Ishikawa (cell line): ENCODE results near the gene RPN2.

Experiments
- EGR1 ChIP-seq: IDR thresholded peaks from 2 replicates; pipeline ENCODE4 v1.6.1; 2012
- EP300 ChIP-seq: IDR thresholded peaks from 2 replicates; pipeline ENCODE4 v1.6.1; 2012; ENCODE audit warnings: borderline replicate concordance
- RAD21 ChIP-seq: IDR thresholded peaks from 2 replicates; pipeline ENCODE4 v1.6.1; 2012; ENCODE audit warnings: low read depth
- TEAD4 ChIP-seq: IDR thresholded peaks from 2 replicates; pipeline ENCODE4 v1.6.1; 2012
- USF1 ChIP-seq: IDR thresholded peaks from 2 replicates; pipeline ENCODE4 v1.6.1; 2012
- YY1 ChIP-seq: IDR thresholded peaks from 2 replicates; pipeline ENCODE4 v1.6.1; 2012; ENCODE audit warnings: low read depth
- ZBTB7A ChIP-seq: IDR thresholded peaks from 2 replicates; pipeline ENCODE4 v1.6.1; 2012; ENCODE audit warnings: low read depth
- TF ChIP-seq, protein P1 (sequence below): IDR thresholded peaks from 2 replicates; pipeline ENCODE4 v1.6.1; 2012; ENCODE audit warnings: low read depth, mild to moderate bottlenecking

GRCh38 chr20:37165031-37165430 is 14.1 kb upstream of the RPN2 start:
- no peak for TF ChIP-seq TEAD4
- TF ChIP-seq, protein P1, sequence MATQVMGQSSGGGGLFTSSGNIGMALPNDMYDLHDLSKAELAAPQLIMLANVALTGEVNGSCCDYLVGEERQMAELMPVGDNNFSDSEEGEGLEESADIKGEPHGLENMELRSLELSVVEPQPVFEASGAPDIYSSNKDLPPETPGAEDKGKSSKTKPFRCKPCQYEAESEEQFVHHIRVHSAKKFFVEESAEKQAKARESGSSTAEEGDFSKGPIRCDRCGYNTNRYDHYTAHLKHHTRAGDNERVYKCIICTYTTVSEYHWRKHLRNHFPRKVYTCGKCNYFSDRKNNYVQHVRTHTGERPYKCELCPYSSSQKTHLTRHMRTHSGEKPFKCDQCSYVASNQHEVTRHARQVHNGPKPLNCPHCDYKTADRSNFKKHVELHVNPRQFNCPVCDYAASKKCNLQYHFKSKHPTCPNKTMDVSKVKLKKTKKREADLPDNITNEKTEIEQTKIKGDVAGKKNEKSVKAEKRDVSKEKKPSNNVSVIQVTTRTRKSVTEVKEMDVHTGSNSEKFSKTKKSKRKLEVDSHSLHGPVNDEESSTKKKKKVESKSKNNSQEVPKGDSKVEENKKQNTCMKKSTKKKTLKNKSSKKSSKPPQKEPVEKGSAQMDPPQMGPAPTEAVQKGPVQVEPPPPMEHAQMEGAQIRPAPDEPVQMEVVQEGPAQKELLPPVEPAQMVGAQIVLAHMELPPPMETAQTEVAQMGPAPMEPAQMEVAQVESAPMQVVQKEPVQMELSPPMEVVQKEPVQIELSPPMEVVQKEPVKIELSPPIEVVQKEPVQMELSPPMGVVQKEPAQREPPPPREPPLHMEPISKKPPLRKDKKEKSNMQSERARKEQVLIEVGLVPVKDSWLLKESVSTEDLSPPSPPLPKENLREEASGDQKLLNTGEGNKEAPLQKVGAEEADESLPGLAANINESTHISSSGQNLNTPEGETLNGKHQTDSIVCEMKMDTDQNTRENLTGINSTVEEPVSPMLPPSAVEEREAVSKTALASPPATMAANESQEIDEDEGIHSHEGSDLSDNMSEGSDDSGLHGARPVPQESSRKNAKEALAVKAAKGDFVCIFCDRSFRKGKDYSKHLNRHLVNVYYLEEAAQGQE = no peak
- TF ChIP-seq ZBTB7A = no peak
- TF ChIP-seq EP300 = no peak
- no peak for TF ChIP-seq RAD21
- TF ChIP-seq EGR1 = no peak
- TF ChIP-seq YY1 = no peak
- no peak for TF ChIP-seq USF1
